CD14-positive monocyte (primary cell): Measurements from ENCODE around the gene FAM163B. TPM values are rescaled to one million over a fixed set of nuclear protein-coding genes. Genes with fewer than 3 reads are reported as not detected.

Experiments
- DNase-seq, 3 donors: peaks; one replicate each; pipeline ENCODE4 v3.0.0-alpha.2; 2011 to 2022
- H2AFZ ChIP-seq: 2 replicates; pipeline ENCODE4 v1.6.0; 2012; ENCODE audit warnings: mild to moderate bottlenecking, low read depth, low read length, inconsistent platforms; ENCODE audit not compliant: insufficient read depth, poor library complexity, severe bottlenecking
- H3K27ac ChIP-seq, 2 donors: 1 replicate in 1 of 2; 2 replicates in 1 of 2; pipeline ENCODE4 v1.5.1; 2012 to 2013; ENCODE audit warnings: low read length in 2 of 2, control low read depth in 1 of 2, inconsistent platforms in 1 of 2, low read depth in 1 of 2, mild to moderate bottlenecking in 1 of 2
- H3K27me3 ChIP-seq, 2 donors: one replicate each; pipeline versions ENCODE4 v1.6.0 to v1.6.1; 2011 to 2013; ENCODE audit warnings: low read length in 2 of 2; ENCODE audit not compliant: control insufficient read depth in 2 of 2, insufficient read depth in 2 of 2
- H3K36me3 ChIP-seq, 2 donors: replicated peaks in 1 of 2; 1 replicate in 1 of 2; 2 replicates in 1 of 2; pipeline versions ENCODE4 v1.5.1 to v1.6.1; 2012 to 2013; ENCODE audit warnings: low read length in 2 of 2, control low read depth in 1 of 2, inconsistent platforms in 1 of 2, mild to moderate bottlenecking in 1 of 2; ENCODE audit not compliant: insufficient read depth in 2 of 2, control insufficient read depth in 1 of 2
- H3K4me1 ChIP-seq, 2 donors: 1 replicate in 1 of 2; 2 replicates in 1 of 2; pipeline versions ENCODE4 v1.5.1 to v1.6.1; 2012 to 2013; ENCODE audit warnings: low read length in 2 of 2, control low read depth in 1 of 2, inconsistent platforms in 1 of 2, mild to moderate bottlenecking in 1 of 2, moderate library complexity in 1 of 2; ENCODE audit not compliant: insufficient read depth in 2 of 2, control insufficient read depth in 1 of 2
- H3K4me2 ChIP-seq: replicated peaks from 2 replicates; pipeline ENCODE3; 2012; ENCODE audit warnings: low read length, moderate library complexity, mild to moderate bottlenecking; ENCODE audit not compliant: poor library complexity, severe bottlenecking; ENCODE audit errors: extremely low read depth
- H3K4me3 ChIP-seq, 3 experiments: fragments of 200-600 bp in 1 of 3; sonication (generic) in 1 of 3; replicated peaks in 1 of 3; 1 replicate in 2 of 3; 2 replicates in 1 of 3; pipeline ENCODE4 v1.5.1; 2011 to 2013; ENCODE audit warnings: low read length in 3 of 3, mild to moderate bottlenecking in 3 of 3, control low read depth in 2 of 3, low read depth in 2 of 3, inconsistent platforms in 1 of 3, moderate library complexity in 1 of 3
- H3K79me2 ChIP-seq: 2 replicates; pipeline ENCODE4 v1.6.0; 2012; ENCODE audit warnings: mild to moderate bottlenecking, control low read depth, inconsistent platforms, low read length, moderate library complexity; ENCODE audit not compliant: insufficient read depth
- H3K9ac ChIP-seq: 2 replicates; pipeline ENCODE4 v1.6.0; 2017; ENCODE audit warnings: low read length, mild to moderate bottlenecking; ENCODE audit not compliant: insufficient read depth, poor library complexity, severe bottlenecking
- H3K9me3 ChIP-seq, 2 donors: replicated peaks in 1 of 2; 1 replicate in 1 of 2; 2 replicates in 1 of 2; pipeline versions ENCODE4 v1.5.1 to v1.6.1; 2012 to 2013; ENCODE audit warnings: low read length in 2 of 2, control low read depth in 1 of 2; ENCODE audit not compliant: control insufficient read depth in 1 of 2, insufficient read depth in 1 of 2
- H4K20me1 ChIP-seq: 2 replicates; pipeline ENCODE4 v1.6.0; 2012; ENCODE audit warnings: mild to moderate bottlenecking, low read length, control low read depth, moderate library complexity; ENCODE audit not compliant: insufficient read depth
- H3K27ac Mint-ChIP-seq, 7 donors: one replicate each; pipeline ENCODE4 v1.8.0; 2020; ENCODE audit warnings: mild to moderate bottlenecking in 7 of 7, mixed read lengths in 7 of 7, moderate library complexity in 6 of 7, inconsistent platforms in 2 of 7
- H3K27me3 Mint-ChIP-seq, 3 donors: one replicate each; pipeline ENCODE4 v1.8.0; 2021 to 2022; ENCODE audit warnings: low read depth in 3 of 3, mild to moderate bottlenecking in 3 of 3, mixed read lengths in 3 of 3, moderate library complexity in 3 of 3, inconsistent platforms in 1 of 3
- H3K36me3 Mint-ChIP-seq, 2 donors: one replicate each; pipeline ENCODE4 v1.8.0; 2020; ENCODE audit warnings: mixed read lengths in 2 of 2, inconsistent platforms in 1 of 2, mild to moderate bottlenecking in 1 of 2
- H3K4me1 Mint-ChIP-seq: one replicate; pipeline ENCODE4 v1.8.0; 2020; ENCODE audit warnings: mild to moderate bottlenecking, mixed read lengths
- H3K4me3 Mint-ChIP-seq, 2 donors: one replicate each; pipeline ENCODE4 v1.8.0; 2020; ENCODE audit warnings: mild to moderate bottlenecking in 2 of 2, mixed read lengths in 2 of 2, moderate library complexity in 1 of 2
- H3K9me3 Mint-ChIP-seq, 7 donors: one replicate each; pipeline ENCODE4 v1.8.0; 2020 to 2022; ENCODE audit warnings: mixed read lengths in 7 of 7, mild to moderate bottlenecking in 6 of 7, moderate library complexity in 6 of 7, inconsistent platforms in 2 of 7
- WGBS: methylation state at CpG from one replicate; pipeline ENCODE4 v1.1.5; 2013; ENCODE audit warnings: missing lambda C conversion rate; ENCODE audit not compliant: insufficient coverage; 5-methylcytosine and 5-hydroxymethylcytosine counted together
- intact Hi-C, 2 donors: fragments of 100-400 bp; cut with micrococcal nuclease; formaldehyde crosslinking; loops; one replicate each; pipeline versions ENCODE4 v1.15.0 to v1.15.1; 2023
- polyA plus RNA-seq, 3 donors: library from polyadenylated mRNA; depleted of rRNA in 1 of 3; unstranded in 2 of 3; stranded (reverse) in 1 of 3; fragments of 300-500 nt in 2 of 3; fragments of >200 nt in 1 of 3; fragmentation: Illumina TruSeq in 2 of 3; gene quantifications; 1 replicate in 2 of 3; 2 replicates in 1 of 3; pipeline ENCODE4 v1.2.3, GENCODE V29; 2012 to 2021
- TF ChIP-seq, protein P1 (sequence below): fragments of 200-600 bp; IDR thresholded peaks from one replicate; pipeline ENCODE4 v1.8.0; 2022; ENCODE audit warnings: antibody characterized with exemption, mild to moderate bottlenecking

The FAM163B gene
- polyA plus RNA-seq, 3 donors = not detected

DNA sequence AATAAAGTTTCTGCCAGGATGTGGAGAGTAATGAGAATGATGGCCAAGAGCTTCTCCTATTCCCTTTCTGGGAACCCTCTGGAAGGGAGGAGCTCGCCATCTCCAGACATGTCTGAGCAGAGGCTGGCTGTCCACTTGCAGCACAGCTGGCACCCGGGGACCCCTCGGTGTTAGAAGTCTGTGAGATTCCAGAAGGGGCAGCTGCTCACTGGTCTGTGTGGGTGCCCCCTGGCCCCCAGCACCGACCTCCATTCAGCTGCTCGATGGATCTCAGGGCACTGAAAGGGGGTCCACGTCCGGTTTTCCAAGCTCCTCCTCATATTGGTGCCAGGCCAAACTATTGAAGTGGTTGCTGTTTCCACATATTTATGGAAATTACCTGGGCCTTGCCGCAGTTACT, 3.6 kb upstream of the FAM163B start:
- WGBS = 88% methylated on average over 8 of the region's 8 CpGs
- TF ChIP-seq, protein P1, sequence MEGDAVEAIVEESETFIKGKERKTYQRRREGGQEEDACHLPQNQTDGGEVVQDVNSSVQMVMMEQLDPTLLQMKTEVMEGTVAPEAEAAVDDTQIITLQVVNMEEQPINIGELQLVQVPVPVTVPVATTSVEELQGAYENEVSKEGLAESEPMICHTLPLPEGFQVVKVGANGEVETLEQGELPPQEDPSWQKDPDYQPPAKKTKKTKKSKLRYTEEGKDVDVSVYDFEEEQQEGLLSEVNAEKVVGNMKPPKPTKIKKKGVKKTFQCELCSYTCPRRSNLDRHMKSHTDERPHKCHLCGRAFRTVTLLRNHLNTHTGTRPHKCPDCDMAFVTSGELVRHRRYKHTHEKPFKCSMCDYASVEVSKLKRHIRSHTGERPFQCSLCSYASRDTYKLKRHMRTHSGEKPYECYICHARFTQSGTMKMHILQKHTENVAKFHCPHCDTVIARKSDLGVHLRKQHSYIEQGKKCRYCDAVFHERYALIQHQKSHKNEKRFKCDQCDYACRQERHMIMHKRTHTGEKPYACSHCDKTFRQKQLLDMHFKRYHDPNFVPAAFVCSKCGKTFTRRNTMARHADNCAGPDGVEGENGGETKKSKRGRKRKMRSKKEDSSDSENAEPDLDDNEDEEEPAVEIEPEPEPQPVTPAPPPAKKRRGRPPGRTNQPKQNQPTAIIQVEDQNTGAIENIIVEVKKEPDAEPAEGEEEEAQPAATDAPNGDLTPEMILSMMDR = no peak
- Histone ChIP-seq H3K27ac (no peak overlapping the region), H4K20me1 (no peaks in the 10 kb centered on the region), H3K9me3 (no peaks in the 10 kb centered on the region), H3K27me3 (peaks cover 0 to 17% of the 10 kb centered on the region in 2 donors), H3K4me3 (no peak overlapping the region), H3K4me2 (no peak overlapping the region), H2AFZ (no peak overlapping the region), H3K79me2 (no peaks in the 10 kb centered on the region), H3K9ac (no peak overlapping the region), H3K36me3 (no peaks in the 10 kb centered on the region), H3K4me1 (no peaks in the 10 kb centered on the region)
- no peak overlapping the region for H3K4me3 Mint-ChIP-seq
- peaks cover 33 to 41% (median 35%) of the 10 kb centered on the region in 3 donors for H3K27me3 Mint-ChIP-seq
- H3K9me3 Mint-ChIP-seq = peaks cover 0 to 8% (median 0%) of the 10 kb centered on the region in 7 donors
- no peaks in the 10 kb centered on the region for H3K36me3 Mint-ChIP-seq
- no peak for DNase-seq
- no peak overlapping the region for H3K27ac Mint-ChIP-seq
- no peaks in the 10 kb centered on the region for H3K4me1 Mint-ChIP-seq
- intact Hi-C loops = no loop called here

DNA sequence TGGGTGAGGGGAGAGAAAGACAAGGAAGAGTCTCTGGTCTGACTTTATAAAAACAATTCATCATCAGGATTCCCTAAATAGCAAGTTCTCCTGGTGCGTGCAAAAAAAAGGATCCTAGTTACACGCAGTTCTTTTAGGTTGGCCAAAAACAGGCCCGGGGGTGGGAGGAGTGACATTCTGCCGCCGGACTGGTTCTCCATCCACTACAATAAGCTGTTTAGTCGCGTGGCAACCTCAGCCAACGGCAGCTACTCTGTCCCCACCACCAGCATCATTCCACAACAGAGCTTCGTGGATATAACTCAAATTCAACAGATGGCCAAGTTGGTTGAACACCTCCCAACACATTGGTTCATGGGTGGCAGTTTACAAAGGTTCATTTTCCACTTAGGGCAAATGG, 2.9 kb upstream of the FAM163B start:
- H3K4me1 ChIP-seq = no peaks in the 10 kb centered on the region
- no peak overlapping the region for H3K4me3 ChIP-seq
- no peaks in the 10 kb centered on the region for H3K36me3 Mint-ChIP-seq
- peaks cover 30 to 45% (median 36%) of the 10 kb centered on the region in 3 donors for H3K27me3 Mint-ChIP-seq
- no peak overlapping the region for H3K4me3 Mint-ChIP-seq
- H3K27me3 ChIP-seq = peaks cover 0 to 19% of the 10 kb centered on the region in 2 donors
- intact Hi-C loops = no loop called here
- no peak overlapping the region for H3K27ac ChIP-seq
- H3K4me1 Mint-ChIP-seq = no peaks in the 10 kb centered on the region
- no peaks in the 10 kb centered on the region for H3K9me3 ChIP-seq
- DNase-seq = no peak
- H3K27ac Mint-ChIP-seq = no peak overlapping the region
- no peaks in the 10 kb centered on the region for H3K79me2 ChIP-seq
- peaks cover 0 to 8% (median 0%) of the 10 kb centered on the region in 7 donors for H3K9me3 Mint-ChIP-seq
- no peak overlapping the region for H3K4me2 ChIP-seq
- H3K9ac ChIP-seq = no peak overlapping the region
- TF ChIP-seq, protein P1 = no peak
- WGBS = 81% methylated on average over 8 of the region's 9 CpGs
- no peaks in the 10 kb centered on the region for H4K20me1 ChIP-seq
- H2AFZ ChIP-seq = no peak overlapping the region
- no peaks in the 10 kb centered on the region for H3K36me3 ChIP-seq
